GM19240 (cell line): ENCODE measurements around the gene ROCK1.
"Not testable (repeated sequence)": the region's sequence is repeated elsewhere in the genome, so short reads cannot be mapped to it uniquely, and the experiment has no call there.

Experiments used
- DNase-seq: peaks from one replicate; pipeline ENCODE4 v3.0.0; 2011; ENCODE audit warnings: low spot score; ENCODE audit not compliant: insufficient read length

ROCK1 gene

DNA sequence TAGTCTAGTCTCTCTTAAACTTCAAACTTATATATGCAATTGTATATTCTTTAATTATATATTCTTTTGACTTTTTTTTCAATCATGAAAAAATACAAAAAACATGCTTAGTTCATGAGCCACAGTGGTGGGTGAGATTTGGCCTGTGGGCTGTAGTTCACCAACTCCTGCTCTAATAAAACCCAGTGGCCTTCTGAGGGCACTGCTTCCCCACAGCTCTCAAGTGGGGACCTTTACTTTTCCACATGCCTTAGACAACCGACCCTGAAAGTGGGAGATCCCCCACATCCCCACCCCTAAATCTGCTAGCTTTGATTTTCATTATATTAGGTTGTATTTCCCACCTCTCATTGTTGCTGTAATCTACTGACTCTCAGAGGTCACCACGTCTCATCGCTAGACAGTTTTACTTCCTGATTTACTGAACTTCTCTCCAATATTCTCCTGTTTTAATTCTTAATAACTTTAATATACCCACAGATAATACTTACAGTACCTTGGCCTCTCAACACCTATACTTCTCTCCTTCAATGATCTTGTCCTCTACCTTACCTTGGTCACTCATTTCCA lies 57.3 kb downstream of the ROCK1 start:
- DNase-seq = no peak

DNA sequence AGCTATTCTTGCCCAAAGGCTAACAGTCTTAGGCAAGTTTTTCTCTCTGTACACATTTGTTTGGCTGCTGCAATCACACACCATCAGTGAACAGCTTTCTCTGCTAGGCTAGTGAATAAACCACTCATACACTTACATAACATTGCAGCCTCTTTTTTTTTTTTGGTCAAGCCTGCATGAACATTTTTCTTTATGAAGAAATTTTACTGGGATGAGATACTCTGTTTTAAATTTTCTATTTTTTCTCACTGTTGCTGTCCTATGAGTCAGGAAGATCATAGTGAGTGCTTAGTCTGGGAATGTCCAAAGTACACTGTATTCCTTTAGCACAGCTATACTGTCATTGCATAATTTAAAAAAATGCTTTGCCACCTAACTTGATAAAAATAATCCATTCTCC lies 58.5 kb downstream of the ROCK1 start:
- no peak for DNase-seq

DNA sequence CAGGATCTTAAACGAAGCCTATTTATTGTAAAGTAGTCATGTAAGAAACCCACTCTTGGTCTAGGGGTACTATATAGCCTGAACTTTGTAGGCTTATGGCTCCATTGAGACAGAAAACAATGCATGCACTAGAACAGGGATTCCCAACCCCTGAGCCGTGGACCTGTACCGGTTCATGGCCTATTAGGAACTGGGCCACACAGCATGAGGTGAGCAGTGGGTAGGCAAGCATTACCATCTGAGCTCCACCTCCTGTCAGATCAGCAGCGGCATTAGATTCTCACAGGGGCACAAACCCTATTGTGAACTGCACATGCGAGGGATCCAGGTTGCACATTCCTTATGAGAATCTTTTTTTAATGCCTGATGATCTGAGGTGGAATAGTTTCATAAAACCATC lies 59.2 kb downstream of the ROCK1 start:
- DNase-seq = no peak

DNA sequence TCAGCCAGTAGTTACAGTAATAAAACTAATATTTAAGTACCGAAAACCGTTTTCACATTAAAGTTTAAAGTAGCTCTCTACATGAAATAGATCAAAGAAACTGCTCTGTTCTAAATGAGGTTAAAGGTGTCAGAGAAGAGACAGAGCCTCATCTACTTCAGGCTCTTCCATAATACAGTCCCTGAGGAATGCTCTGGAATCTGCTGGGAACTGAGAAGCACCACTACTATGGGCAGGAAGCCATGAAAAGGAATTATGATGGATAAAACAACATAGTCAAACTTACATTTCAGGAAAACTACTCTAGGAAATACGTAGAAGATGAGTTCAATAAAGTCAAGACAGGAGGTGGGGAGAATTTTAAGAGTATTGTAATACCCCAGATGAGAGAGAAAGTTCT lies 60.0 kb downstream of the ROCK1 start:
- DNase-seq = no peak

DNA sequence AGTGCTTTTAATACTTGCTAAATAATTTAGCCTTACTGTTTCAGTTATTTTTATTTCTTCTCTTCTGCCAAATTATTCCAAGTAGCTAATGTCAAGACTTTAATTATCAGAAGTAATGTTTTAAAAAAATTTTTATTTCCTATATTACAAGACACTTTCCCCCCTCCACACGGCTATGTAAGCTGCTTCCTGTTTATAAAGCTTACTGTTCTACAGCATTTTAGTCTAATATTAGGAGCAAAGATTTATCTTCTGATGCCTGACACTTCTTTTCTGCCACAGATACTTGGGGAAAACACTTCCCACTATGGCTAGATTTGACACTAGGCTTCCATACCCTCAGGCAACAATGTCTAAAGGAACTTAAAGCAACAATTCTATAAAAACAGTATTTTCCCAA lies 62.3 kb downstream of the ROCK1 start:
- no peak for DNase-seq

DNA sequence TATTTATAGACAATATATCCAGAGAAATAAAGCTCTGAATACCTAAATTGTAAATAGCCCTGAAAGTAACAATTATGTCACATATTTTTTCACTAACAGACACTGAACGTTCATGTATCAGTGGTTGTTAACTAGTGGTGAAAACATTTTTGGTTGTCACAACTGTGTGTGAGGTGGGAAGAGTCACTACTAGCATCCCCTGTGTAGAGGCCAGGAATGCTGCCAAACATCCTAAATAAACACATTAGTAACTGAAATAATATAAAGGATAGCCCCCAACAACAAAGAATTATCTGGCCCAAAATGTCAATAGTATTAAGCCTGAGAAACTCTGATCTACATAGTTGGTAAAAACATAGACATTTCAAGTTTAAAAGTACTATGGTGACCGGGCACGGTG lies 64.5 kb downstream of the ROCK1 start:
- DNase-seq = no peak

DNA sequence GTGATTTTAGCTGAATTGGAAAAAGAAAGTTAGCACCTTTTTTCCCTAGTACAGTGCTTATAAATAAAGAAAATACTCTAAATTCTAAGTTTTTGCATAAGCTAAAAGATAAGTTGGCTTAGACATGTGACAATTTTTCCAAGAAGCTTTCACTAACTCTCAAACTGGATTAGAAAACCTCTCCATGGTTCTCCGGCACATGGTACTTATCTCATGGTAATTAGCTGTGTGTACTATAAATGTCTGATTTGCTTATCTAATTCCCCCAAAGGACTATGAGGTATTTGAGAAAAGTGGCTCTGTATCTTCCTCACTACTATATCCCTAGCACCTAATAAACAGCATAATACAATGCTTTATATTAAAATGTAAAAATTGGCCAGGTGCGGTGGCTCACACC lies 71.1 kb downstream of the ROCK1 start:
- no peak for DNase-seq

DNA sequence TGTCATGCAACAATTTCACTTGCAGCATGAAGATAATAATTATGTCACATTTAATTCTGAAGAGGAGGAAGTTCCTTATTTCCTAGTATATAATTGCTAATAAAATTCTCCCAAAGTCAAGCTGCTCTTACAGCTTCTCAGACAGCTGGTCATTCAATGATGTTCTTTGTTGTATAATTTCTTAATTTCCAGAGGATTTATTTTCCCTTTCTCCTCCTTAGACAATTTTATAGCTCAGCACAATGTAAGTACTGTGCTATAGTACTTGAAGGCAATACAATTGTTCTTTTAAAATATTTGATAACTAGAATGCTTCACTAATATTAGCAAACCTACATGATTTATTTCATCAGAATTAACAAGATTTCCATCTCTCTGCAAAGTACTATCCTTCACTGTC lies 73.4 kb downstream of the ROCK1 start:
- DNase-seq = no peak

DNA sequence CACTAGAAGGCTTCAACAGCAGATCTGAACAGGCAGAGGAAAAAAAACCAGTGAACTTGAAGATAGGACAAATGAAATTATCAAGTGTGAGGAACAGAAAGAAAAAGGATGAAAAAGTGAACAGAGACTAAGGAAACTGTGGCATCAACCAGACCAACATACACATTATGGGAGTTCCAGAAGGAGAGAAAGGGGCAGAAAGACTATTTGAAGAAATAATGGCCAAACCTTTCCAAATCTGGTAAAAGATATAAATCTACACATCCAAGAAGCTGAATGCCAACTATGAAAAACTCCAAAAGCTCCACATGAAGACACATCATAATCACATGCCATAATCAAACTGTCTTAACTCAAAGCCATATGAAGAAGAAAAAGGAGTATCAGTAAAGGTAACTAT lies 79.8 kb downstream of the ROCK1 start:
- no peak for DNase-seq

DNA sequence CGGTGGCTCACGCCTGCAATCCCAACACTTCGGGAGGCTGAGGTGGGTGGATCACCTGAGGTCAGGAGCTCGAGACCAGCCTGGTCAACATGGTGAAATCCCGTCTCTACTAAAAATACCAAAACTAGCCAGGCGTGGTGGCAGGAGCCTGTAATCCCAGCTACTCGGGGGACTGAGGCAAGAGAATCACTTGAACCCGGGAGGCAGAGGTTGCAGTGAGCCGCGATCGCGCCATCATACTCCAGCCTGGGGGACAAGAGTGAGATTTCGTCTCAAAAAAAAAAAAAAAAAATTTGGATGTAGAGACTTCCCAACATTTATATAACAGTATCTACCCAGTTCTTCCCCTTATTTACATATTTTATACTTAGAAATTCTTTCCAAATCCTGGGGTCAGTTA lies 93.4 kb downstream of the ROCK1 start:
- not testable (repeated sequence) for DNase-seq

DNA sequence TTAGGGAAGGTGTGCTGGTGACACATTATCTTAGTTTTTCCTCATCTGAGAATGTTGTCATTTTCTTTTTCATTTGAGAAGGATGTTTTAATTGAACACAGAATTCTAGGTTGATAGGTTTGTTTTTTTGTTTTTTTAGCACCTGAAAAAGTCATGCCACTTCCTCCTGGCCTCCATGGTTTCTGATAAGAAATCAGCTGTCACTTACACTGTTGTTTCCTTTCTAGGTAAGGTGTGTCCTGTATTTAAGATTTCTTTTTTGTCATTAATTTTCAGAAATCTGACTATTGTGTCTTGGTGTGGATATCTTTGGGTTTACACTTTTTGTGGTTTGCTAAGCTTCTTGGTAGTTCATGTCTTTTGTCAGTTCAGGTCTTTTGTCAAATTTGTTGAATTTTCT lies 99.3 kb downstream of the ROCK1 start:
- DNase-seq = no peak

DNA sequence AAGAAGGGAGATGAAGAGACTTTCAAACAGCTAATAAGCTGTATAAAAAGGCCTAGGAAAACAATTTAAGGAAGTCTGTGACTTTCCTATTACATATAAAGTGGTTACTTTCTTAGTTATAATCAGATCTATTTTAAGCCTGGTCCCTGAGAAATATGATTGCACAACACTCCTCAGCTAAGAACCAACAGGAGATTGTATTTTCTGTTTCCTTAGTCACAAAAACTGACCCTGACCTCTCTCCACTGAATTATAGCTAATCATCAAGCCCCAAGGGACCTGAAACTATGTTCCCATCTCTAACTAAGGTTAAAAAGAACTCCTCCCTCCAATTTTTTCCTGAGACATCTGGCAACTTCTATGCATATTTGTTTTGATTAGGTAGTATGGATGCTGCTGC lies 106.9 kb downstream of the ROCK1 start:
- DNase-seq = no peak

DNA sequence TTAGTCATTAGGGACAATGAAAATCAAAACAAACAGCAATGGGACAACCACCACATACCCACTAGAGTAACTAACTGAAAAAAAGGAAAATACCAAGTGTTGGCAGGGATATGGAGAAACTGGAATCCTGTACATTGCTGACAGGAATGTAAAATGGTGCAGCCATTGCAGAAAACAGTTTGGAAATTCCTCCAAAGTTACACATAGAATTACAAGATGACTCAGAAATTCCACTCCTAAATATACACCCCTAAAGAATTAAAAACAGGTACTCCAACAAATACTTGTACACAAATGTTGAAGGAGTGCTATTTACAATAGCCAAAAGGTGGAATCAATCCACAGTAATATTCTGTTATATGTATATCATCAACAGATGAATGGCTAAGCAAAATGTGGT lies 110.9 kb downstream of the ROCK1 start:
- no peak for DNase-seq

DNA sequence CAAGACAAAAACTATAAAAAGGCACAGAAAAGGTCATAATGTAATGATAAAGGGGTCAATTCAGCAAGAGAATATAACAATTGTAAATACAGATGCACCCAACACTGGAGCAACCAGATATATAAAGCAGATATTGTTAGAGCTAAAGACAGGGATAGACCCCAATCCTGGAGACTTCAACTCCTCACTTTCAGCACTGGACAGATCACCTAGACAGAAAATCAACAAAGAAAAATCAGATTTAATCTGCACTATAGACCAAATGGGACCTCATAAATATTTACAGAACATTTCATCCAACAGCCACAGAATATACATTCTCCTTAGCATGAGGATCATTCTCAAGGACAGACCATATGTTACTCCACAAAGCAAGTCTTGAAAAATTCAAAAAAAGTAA lies 114.2 kb downstream of the ROCK1 start:
- no peak for DNase-seq

DNA sequence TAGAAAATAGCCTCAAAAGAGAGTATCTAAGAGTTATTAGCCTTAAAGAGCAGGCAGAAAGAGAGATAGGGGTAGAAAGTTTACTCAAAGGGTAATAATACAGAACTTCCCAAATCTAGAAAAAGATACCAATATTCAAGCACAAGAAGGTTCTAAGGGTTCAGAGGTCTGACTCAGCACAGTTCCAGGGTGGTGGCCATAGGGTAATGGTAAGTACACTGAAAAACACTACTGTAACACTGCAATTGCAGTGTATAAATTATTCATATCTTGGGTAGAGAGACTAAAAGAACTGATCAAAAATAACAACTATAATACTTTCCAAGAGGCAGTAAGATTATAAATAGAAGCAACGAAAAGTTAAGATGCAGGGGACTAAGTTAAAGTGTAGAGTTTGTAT lies 115.2 kb downstream of the ROCK1 start:
- DNase-seq = no peak

DNA sequence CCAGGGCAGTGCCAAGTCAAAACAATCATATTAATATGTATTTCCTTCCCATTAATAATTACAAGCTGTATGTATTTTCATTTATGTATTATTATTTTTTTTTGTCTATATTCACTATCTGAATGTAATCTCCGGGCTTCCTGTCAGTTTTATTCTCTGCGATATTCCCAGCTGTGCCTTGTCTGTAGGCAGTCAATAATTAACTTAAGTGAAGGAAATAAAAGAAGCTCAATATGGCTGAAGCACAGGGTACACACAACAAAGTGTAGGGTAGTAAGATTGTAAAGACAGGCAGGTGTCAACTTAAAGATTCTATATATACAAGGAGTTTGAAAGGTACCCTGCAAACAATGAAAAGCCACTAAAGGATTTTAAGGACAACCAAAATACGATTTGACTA lies 122.9 kb downstream of the ROCK1 start:
- DNase-seq = no peak

DNA sequence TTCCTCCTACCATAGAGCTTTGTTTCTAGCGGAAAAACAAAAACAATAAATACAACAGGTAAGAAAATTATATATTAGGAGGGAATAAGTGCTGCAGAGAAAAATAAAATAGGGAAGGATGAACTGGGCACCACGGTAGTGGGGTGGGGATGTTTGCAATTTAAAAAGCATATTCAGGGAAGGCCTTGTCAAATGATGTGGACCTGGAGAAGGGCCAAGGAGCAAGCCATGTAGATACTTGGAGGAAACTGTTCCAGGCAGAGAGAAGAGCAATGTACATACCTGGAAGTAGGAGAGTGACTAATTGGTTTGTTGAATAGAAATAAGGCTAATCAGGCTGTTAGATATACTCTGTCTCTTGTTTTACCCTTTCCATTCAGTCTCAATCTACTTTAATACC lies 136.5 kb downstream of the ROCK1 start:
- DNase-seq = no peak

DNA sequence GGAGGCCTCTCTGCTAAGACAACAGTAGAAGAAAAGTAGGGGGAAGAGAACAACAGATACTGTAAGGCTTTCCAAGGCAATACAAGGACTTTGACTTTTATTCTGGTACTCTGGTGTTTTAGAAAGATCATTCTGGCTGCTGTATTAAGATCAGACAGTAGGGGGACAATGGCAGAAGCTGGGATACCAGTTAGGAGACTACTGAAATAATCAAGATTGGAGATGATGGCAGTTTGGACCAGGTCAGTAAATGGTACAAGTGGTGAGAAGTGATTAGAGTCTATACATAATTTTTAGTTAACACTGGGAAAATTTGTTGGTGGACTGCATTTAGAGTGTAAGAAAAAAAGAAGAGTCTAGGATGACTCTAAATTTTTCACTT lies 139.7 kb downstream of the ROCK1 start:
- DNase-seq = no peak

DNA sequence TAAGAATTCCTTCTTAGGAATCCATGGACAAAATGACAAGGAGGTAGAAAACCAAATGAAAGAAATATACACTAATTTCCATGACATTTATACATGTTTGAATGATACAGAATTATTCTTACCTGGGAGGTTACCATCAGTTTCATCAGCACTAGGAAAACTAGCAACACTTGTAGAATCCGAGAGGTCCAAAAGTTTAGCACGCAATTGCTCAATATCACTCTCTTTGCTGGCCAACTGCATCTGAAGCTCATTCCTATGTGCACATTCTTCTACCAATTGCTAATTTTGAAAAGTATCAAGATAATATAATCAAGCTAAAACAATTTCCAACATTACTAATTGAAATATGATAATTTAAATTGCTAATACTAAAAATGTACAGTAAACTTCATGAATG lies 144.8 kb downstream of the ROCK1 start:
- DNase-seq = no peak

DNA sequence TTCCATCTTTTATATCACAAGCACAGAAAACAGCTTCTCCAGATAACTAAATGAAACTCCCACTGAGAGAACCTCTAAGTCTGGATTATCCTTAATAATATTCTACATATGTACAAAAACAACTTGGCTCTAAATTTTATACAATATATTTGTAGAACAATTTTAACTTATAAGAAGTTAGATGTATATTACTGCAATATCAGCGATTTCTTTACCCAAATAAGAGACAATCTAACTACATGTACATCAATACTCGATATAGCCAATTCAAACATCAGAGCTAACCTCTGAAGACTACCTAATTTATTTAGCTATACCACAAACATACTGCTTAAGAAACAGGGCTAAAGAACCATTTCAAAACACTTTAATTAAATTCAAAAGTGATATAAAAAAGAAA lies 148.6 kb downstream of the ROCK1 start:
- DNase-seq = no peak

DNA sequence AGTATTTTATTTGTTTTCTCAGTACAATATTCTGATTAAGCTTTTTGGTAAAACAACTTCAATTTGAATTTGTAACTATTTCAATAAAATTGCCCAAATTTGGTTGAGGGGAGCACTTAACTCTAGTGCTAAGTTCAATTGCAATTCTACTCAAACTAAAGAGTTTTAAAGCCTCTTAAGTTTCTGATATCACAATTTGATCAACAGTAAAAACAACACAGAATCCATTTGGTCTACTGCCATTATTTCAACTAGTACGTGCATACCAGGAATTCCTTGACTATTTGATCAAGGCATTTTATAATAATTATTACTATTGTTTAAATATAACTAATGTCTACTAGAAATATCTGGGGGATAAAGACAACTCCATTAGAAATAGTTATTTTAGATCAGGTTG lies 150.9 kb downstream of the ROCK1 start:
- DNase-seq = no peak

DNA sequence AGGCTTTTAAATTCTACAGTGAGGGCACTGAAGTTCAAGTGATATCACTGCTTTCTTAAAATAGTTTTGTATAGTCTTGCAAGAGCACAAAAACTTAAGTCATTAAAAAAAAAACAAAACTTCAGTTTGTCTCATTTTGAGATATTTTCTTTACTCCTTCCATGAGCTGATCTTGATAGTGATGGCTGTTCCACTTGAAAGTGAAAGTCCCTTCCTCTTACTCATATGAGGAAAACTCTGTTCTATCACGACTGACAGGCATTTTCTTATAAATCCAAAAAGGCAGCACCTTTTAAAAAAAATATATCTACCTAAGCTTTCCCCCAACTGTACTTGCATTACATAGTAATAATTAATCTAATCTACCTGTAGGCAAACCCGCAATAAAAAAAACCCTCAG lies 160.8 kb downstream of the ROCK1 start:
- not testable (repeated sequence) for DNase-seq
